ENCODE results near the gene PDGFRB.

DNA sequence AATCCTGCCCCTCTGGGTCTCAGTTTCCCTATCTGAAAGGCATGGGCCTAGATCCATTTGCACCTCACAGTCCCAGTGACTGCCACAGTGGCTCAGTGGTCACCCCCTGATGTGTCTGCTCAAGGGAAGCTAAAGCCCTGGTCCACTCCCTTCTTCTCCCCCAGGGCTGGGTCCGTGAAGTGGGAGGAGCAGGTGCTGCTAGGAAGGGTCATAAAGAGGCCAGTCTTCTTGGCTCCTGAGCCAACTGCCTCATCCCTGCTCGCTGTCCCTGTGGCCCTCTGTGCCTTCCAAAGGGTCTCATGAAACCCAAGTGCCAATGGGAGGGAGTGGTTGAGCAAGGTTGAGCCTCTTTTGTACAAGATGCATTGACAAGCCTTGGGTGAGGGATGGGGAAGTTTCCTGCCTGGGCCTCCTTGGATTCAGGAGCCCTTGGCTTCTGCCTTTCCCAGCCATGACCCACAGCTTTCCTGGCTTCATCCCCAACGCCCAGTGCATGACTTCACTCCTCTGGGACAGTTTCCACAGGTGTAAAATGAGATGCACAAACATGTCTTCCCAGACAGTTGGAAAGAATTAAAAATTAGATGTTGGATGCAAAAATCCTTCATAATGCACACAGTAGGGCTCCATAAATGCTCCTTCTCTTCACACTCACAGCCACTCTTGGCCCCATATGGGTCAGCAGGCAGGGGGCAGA lies 32.6 kb upstream of the PDGFRB start:
- no peak for TF ChIP-seq CTCF (conservative IDR thresholded peaks at IDR 0.05; ENCODE audit: low read length)
- no peak for TF ChIP-seq EZH2phosphoT487 (IDR thresholded peaks at IDR 0.05; ENCODE audit: borderline replicate concordance, low read depth, low read length)
